HG03354 (cell line): Measurements from ENCODE around the gene TST.

ENCODE experiments used
- ATAC-seq: cut with Tn5 transposase; IDR thresholded peaks from one replicate; pipeline ENCODE4 v1.9.1; 2021; ENCODE audit warnings: mild to moderate bottlenecking; ENCODE audit not compliant: unreplicated experiment, poor library complexity, severe bottlenecking

Gene TST

DNA sequence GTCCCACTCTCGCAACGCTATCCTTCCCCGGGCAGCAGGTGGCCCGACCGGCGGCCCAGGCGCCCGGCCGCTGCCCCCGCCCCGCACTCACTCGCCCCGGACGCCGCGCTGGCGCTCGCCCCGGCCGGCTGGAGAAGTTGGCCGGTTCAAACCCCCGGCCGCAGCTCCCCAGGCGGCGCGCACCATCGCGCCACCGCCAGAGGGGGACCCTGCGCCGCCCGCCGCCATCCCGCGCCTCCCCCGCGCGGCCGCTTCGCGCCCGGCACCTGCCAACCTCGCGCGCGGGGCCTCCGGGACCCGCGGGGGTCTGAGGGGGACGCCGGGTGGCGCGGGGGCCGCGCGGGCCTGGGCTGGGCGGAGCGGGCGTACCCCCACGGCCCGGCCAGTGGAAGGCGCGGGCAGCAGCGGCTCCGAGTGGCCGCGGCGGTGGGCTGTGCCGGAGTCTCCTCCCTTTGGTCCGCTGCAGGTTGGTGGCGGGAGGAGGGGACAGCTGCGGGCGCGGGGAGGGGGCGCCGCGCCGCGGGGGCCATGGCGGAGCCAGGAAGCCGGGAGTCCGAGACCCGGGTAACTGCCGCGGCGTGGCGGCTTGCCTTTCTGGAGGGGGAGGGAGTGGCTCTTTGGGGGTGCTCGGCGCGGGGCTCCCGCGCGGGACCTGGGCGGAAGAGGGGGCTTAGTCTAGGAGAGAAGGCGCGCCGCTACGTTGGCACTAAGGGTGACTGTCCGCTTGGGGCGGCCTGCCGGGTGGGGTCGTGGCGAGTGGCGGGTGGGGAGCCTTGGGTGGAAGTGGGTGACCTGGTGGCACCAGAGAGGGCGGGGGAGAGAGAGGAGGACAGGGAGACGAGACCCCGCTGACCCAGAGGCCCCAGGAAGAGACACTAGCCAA is at the start of gene TST, which contains the start of gene MPST:
Gene TST, minus strand, starts transcription at position 139 of the 883 bp plus-strand sequence. CDS start 715 bp downstream, outside the sequence.
Gene MPST, plus strand, starts transcription at position 434 of the 883 bp plus-strand sequence. Its CDS starts 95 bp downstream, at position 529.
- ATAC-seq: peak; percentile 67

DNA sequence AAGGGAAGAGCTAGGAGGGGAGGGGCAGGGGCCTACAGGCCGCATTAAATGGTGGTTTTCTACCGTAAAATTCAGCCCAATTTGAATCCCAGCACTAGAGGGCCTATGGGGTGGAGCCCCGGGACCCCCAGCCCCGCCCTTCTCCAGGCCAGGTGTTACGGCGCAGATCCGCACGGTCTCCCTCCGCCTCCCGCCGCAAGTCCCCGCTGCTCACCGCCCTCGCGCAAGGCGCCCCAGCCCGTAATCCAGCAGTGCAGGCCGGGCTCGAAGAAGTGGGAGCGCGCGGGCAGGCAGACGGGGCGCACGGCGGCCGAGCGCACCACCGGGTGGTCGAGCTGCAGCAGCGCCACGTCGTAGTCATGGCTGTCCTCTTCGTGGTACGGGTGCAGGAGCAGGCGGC is 49.6 kb upstream of the TST start:
- no peak for ATAC-seq

DNA sequence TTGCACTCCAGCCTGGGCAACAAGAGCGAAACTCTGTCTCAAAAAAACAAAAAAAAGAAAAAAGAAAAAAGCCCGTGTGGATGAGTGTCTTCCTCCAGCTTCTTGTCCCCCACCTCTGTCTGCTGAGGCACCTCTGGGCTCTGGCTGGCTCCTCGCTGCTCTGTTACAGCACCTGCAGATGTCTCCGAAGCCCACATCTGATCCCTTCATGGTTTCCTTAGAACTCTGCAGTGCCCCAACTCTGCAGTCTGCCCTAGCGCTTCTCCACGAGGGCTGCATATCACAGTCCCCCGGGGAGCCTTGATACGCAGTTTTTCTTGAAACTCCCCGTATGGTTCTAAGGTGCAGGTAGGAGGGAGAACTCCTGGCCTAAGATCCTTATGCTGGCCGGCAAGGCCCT is 48.2 kb upstream of the TST start:
- no peak for ATAC-seq

DNA sequence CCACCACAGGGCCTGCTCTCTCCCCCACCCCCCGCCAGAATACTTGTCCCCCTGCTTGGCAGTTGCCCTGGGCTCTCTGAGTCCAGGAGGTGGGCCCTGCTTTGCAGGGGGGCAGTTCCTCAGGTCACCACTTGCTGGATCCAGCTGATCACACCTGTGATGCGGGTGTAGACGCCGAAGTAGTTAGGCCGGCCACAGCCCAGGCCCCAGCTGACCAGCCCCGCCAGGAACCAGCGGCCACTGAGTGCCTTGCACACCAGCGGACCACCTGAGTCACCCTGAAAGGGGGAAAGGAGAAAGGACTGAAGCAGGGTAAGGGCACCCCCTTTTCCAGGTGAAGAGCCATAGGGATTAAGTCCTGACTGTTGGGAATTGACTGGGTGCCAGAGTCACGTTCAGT is 46.7 kb upstream of the TST start:
- ATAC-seq: no peak

DNA sequence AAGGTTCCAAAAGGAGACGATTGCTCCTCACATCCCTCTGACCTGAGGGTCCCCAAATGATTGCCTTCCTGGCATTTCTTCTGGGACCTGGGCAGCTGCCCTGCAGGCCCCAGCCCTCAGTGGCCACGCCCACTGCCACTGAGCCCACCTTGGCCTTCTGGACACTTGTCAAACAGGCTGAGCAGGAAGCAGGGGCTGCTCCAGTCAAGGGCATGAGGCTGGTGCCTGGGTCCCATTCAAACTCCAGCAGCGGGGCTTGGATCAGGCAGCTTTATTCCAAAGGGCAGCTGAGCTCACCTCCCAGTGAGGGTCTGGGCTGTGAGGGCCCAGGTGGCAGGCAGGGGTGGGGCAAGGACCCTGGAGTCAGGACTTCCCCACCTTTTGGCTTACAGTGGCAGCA is 45.9 kb upstream of the TST start:
- no peak for ATAC-seq

DNA sequence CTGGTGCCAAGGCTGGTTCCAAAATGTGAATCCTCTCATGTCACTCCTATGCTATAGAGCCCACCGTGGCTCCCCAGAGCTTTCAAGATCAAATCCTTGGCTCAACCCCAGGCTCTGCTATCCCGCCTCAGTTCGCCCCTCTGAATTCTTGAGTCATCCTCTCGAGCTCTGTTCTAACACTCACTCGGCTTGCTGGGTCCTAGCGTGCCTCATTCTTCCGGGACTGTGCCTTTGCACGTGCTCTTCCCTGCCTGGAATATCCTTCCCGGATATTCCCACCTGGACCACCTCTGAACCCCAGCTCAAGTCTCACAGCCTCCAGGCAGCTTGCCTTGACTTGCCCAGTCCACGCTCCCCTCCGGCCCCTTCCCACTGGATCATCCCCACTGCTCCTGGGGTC is 45.3 kb upstream of the TST start:
- ATAC-seq: no peak

DNA sequence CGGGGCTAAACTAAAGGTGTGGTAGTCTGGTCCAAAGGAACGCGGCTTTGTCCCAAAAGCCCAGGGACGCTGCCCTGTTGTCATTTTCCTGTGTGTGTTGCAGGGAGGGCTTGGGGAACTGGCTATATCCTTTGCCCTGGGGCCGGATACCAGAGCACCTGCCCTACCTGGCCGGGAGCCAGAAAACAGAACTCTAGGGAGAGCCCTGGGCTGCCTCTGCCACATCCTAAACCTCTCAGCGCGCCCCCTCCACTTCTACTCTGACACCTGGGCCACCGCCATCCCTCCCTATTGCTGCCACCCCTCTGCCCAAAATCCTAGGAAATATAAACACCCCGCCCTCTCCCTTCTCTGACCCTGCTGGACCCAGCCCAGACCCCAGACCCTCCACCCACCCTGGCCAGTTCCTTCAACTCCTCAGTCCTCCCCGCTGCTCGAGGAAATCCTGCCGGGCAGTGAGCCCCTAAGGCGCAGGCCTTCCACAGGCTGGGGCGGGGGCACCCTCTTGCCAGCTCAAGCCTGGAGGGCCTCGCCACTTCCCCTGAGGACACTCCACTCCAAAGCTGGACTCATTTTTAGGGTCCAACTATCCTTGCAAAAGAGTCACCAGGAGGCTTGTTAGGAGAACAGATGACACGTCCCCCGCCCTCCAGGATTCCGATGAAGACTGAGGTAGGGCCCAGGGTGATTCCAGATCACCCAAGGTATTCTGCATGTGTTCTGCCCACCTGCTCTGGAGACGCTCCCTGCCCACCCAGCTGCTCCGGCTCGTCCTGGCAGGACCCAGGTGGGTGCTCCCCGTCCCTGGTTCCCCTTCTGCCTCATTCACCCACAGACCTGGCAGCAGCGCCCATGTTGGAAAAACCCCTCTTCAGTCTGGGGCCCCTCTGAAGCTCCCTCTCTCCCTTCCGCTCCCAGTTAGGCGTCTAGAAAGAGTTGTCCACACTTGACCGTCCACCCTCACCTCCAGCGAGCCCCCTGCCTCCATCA is 44.5 kb upstream of the TST start:
- no peak for ATAC-seq

DNA sequence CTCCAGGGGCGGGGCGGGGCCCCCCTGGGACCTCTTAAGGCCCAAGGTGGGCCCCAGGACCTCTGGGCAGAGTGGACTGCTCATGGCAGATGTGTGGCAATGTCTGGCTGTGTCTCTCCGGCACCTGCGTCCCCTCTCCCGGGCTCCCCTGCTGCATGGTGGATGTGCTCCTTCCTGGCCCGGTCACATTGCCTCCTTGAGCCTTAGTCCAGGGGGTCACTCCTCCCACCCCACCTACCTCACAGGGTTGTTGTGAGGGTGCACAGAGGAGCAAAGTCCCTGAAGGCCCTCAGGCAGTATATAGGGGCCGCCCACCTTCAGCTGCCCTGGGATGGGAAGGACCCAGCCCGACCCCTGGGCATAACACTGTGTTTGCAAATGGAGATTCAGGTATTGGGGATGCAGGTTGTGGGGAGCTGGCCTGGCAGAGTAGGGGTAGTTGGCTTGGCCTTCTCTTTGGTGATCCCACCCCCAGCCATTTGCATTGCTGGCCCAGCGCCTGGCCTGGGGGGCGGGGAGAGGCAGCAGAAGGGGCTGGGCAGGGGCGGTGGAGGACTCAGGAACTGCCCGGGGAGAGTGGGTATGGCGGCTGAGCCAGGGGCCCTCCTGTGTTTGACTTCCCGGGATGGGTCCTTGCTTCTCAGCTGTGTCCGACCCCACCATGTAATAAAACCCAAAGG is 43.6 kb upstream of the TST start:
- ATAC-seq: no peak

DNA sequence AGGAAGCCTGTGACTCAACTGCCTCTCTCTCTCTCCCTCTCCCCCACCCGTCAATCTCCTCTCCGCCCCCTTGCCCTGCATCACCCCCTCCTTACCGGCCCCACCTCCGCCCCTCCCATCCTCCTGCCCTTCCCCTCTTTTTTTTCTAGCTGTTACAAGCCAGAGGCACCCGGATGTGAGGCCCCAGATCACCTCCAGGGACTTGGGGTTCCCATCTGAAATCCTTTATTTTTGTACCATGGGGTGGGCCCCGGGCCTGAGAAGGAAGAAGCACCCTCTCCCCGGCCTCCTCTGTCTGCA is 43.1 kb upstream of the TST start:
- no peak for ATAC-seq

DNA sequence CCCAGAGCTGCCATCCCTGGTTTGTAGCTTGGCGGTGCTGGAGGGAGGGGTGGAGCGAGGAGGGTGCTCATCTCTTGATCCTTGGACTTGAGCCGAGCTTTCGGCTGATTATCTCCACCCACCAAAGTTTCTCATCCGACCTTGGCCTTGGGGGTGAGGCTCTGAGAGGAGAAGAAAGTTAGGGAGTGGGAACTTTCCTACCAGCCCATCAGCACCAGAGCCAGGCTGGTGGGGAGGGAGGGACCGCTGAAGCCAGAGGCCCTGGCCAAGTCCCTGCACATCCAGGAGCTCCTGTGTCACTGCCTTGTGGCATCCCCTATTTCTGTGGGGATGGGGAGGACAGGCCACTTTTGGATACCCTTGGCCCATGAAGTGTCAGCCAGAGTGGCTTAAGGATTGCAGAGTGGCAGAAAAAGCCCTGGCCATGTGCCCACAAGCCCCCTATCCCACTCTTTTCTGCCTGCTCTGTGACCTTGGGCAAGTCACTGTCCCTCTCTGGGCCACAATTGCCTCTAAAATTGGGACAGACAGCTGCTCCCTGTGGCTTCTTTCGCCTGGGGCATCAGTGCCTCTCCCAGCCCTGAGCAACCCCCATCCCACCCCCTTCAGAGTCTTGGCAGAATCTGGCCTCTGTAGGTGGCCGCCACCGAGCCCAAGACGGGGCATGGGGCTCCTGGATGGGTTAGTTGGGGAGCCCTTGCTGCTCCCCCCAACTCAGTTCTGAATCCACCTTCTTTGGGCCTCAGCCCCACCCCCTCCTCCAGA is 42.5 kb upstream of the TST start:
- no peak for ATAC-seq

DNA sequence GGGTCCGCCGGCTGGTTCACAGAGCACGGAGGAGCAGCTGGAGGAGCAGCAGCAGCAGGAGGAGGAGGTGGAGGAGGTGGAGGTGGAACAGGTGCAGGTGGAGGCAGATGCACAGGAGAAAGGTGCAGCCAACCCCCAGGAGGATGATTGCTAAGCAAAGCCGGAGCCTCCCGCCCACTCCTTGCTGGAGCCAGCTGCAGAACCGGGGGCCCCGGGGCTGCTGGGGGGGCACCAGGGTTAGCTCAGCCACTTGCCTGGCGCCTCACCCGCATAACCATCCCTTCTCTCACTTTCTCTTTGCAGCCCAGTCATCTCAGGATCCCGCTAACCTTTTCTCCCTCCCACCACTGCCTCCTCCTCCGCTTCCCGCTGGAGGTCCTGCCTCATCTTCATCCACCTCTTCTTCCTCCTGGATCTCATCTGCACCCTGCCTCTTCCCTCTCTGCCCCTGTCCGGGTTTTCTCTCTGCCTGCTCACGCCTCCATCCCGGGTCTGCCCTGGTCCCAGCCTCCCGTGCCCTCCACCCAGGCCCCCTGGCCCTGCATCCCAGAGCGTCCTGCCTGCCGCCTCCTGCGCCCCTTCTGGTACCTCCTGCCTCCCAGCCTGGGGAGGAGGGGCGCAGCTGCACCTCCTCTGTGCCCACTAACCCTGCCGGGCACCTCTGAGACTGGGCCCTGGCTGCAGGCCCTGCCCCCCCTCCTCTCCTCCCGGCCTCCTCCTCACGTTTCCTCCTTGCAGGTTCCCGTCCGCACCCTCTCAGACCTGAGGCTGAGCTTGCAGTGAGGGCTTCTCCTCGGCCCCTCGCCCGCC is 41.8 kb upstream of the TST start:
- ATAC-seq: no peak

DNA sequence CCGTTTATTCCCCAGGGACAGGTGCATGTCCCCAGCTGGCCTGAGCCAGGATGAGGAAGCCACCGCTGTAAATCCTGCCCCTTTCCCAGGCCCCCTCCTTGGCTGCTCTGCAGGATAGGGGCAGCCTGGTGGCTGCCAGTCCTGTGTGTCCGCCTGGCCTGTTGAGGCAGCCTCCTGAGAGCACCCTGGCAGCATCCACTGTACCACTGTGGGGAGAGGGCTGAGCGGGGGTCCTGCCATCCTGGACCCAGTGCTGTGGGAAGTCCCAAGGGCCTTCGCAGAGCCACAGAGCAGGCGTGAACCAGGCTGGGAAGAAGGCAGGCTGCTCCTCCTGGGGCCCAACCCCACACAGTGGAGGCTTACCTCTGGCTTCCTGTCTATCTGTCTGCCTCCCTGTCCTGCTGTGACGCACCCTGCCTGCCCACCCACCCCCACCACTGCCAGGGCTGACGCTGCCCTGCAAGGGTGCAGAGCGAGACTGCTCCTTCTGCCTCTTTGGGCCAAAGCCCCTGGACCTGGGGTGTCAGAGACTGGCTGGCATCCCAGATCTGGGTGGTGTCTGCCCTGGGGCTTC is 40.7 kb upstream of the TST start:
- ATAC-seq: no peak

DNA sequence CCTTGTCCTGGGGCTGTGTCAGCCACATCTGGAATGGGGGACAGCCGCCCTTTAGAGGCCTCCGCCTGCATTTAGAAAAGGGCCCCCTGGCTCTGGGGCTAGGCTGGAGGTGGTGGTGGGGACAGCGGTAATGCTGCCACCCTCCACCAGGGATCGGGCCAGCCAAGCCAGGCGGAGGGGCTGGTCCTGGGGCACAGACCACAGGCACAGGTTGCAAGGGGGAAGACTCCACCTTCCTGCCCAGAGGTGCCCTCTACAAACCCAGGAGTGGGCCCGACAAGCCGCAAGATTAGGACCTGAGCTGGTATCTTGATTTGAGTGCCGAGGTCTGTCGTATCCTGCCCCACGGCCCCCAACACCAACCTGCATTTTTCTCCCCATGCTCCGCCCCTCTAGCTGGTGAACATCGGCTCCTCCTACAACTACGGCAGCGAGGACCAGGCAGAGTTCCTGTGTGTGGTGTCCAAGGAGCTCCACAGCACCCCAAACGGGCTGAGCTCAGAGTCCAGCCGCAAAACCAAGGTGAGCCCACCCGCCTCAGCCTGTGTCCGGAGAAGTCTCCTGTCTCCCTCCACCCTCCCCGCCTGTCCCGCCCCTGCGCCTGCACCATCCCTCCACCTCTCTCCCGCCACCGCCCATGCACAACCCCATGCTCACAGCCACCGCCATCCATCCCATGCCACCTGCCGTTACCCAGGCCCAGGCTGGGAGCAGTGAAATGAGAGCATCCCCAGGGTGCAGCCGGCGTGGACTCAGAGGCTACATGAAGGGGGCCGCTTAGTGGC is 39.9 kb upstream of the TST start:
- ATAC-seq: no peak

DNA sequence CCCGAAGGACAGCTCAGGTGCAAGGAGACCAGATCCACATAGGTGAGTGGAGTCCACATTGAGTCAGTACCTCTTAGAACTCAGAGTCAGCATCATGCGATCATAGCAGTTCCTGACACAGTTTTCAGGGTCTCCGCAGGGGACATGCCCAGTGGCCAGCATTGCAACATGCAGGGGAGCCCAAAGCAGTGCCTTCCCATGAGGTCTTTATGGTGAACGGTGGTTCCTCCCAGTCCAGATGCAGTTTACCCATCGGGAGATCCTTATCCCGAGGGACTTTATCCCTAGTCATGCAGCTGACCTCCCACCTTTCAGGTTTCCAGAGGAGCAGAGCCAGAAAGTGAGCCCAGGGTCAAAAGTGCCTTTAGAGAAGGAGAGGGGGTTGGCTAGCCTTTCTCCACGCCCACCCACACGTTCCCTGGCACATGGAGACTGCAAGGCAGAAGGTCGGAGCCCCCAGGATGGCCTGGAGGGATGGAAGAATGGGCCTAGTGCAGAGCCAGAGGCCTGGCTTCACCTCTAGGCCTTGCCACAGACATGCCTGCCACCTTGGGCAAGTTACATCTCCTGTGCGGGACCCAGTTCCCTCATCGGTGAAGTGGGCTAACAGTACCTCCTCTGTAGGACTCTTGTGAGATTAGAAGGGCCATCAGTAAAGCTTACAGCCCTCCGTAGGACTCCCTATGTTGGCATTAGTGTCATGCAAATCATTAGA is 38.7 kb upstream of the TST start:
- no peak for ATAC-seq

DNA sequence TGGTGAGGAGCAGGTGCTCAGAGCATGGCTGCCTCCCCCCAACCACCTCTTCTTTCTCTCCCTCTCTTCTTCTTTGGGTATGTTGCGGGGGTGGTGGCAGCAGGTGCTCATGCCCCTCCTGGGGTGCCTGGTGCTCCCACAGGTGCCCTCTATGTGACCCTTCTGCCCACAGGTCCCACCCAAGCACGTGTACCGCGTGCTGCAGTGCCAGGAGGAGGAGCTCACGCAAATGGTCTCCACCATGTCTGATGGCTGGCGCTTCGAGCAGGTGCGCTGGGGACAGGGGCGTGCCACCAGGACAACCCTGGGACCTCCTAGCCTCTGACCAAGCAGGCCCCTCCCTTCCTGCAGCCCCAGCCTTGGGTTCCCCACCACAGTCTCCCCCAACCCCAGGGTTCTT is 38.0 kb upstream of the TST start:
- no peak for ATAC-seq

DNA sequence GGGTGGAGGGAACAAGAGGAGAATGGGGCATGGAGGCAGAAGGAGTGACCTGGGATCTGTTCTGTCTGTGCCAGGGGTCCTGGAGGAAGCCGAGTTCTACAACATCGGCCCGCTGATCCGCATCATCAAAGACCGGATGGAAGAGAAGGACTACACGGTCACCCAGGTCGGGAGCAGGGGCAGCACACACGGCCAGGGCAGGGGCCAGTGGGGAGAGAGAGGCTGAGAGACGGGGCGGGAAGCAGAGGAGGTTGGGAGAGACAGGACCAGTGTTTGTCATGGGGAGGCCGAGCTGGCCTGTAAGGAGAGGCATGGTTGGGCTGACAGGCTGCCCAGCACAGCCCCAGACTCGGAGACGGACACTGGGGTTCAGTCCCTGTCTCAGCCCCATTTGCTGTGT is 37.0 kb upstream of the TST start:
- no peak for ATAC-seq
